GM23338 (cell line): ENCODE data around the gene DUSP5.

Experiments used
- CREB1 ChIP-seq: fragments of 250-450 bp; sonication (Bioruptor Pico); IDR thresholded peaks from 2 replicates; pipeline ENCODE4 v1.5.0; 2020; ENCODE audit warnings: low read depth, mild to moderate bottlenecking, moderate library complexity
- EZH2 ChIP-seq: fragments of 200-600 bp; sonication (generic); IDR thresholded peaks from one replicate; pipeline ENCODE4 v1.8.0; 2017; ENCODE audit warnings: antibody characterized with exemption, mild to moderate bottlenecking, low read depth; ENCODE audit not compliant: unreplicated experiment
- EZH2phosphoT487 ChIP-seq: fragments of 200-600 bp; sonication (generic); IDR thresholded peaks from one replicate; pipeline ENCODE4 v1.8.1; 2018; ENCODE audit warnings: antibody characterized with exemption; ENCODE audit not compliant: unreplicated experiment
- JUNB ChIP-seq: IDR thresholded peaks from one replicate; pipeline ENCODE4 v1.6.1; 2016; ENCODE audit warnings: antibody characterized with exemption; ENCODE audit not compliant: unreplicated experiment
- NANOG ChIP-seq: IDR thresholded peaks from 2 replicates; pipeline ENCODE4 v1.6.1; 2016; ENCODE audit warnings: antibody characterized with exemption, borderline replicate concordance
- POLR2AphosphoS5 ChIP-seq: IDR thresholded peaks from 2 replicates; pipeline ENCODE4 v1.6.1; 2016; ENCODE audit warnings: antibody characterized with exemption, low read depth
- STAT1 ChIP-seq: IDR thresholded peaks from one replicate; pipeline ENCODE4 v1.6.1; 2016; ENCODE audit warnings: antibody characterized with exemption; ENCODE audit not compliant: unreplicated experiment
- ZNF331 ChIP-seq: fragments of 250-450 bp; sonication (Bioruptor Pico); IDR thresholded peaks from 2 replicates; pipeline ENCODE4 v1.5.0; 2020; ENCODE audit warnings: low read depth, mild to moderate bottlenecking, moderate library complexity
- TF ChIP-seq, protein P1 (sequence below), 2 experiments: fragments of 200-600 bp in 1 of 2; sonication (generic) in 1 of 2; conservative IDR thresholded peaks; 2 replicates each; pipeline versions ENCODE4 v1.5.1 to v1.6.1; 2016 to 2017; ENCODE audit warnings: antibody characterized with exemption in 2 of 2, low read depth in 2 of 2, mild to moderate bottlenecking in 2 of 2, moderate library complexity in 1 of 2

DNA sequence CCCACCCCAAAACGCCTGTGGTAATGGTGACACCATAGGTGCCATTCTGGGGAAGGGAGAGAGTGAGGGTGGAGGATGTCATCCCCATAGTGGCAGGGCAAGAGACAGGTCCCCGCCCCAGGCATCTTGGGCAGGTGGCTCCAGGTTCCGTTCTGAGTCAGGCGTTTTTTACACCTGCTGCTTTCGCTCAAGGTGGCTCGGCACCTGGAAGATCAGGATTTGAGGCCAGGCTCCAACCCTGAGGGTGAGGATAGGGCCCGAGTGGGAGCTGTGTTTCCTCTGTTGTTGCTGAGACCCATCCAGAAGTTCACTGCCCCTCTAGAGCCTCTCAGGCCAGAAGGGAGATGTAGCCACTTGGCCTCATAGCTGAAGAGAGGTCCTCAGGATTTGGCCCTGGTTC, 36.6 kb upstream of the DUSP5 start:
- TF ChIP-seq POLR2AphosphoS5 (no peak), ZNF331 (CRISPR knock-in tag) (no peak), EZH2 (no peak), JUNB (no peak), STAT1 (no peak), EZH2phosphoT487 (no peak), CREB1 (CRISPR knock-in tag) (no peak), NANOG (no peak)
- TF ChIP-seq, protein P1, sequence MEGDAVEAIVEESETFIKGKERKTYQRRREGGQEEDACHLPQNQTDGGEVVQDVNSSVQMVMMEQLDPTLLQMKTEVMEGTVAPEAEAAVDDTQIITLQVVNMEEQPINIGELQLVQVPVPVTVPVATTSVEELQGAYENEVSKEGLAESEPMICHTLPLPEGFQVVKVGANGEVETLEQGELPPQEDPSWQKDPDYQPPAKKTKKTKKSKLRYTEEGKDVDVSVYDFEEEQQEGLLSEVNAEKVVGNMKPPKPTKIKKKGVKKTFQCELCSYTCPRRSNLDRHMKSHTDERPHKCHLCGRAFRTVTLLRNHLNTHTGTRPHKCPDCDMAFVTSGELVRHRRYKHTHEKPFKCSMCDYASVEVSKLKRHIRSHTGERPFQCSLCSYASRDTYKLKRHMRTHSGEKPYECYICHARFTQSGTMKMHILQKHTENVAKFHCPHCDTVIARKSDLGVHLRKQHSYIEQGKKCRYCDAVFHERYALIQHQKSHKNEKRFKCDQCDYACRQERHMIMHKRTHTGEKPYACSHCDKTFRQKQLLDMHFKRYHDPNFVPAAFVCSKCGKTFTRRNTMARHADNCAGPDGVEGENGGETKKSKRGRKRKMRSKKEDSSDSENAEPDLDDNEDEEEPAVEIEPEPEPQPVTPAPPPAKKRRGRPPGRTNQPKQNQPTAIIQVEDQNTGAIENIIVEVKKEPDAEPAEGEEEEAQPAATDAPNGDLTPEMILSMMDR (conservative IDR thresholded peaks at IDR 0.05; ENCODE audit: low read depth in 2 of 2) = no peak
